Forelimb muscle (tissue), 1 donor: ENCODE results near the gene SRGAP1. TPM values are rescaled to one million over a fixed set of nuclear protein-coding genes. Genes with fewer than 3 reads are reported as not detected.
A peak's percentile ranks its signal among the peaks of the same experiment; 100 is the strongest.
"Not testable (repeated sequence)": the region's sequence is repeated elsewhere in the genome, so short reads cannot be mapped to it uniquely, and the experiment has no call there.

ENCODE experiments used
- DNase-seq: peaks from one replicate; pipeline ENCODE4 v3.0.0-alpha.2; 2013; ENCODE audit warnings: low read depth
- polyA plus RNA-seq: library from polyadenylated mRNA; unstranded; fragments of 120-200 nt; gene quantifications from one replicate; pipeline ENCODE4 v1.2.1, GENCODE V29; 2013; ENCODE audit not compliant: insufficient read length

SRGAP1 gene
- polyA plus RNA-seq, 1 donor = 5.9 TPM

DNA sequence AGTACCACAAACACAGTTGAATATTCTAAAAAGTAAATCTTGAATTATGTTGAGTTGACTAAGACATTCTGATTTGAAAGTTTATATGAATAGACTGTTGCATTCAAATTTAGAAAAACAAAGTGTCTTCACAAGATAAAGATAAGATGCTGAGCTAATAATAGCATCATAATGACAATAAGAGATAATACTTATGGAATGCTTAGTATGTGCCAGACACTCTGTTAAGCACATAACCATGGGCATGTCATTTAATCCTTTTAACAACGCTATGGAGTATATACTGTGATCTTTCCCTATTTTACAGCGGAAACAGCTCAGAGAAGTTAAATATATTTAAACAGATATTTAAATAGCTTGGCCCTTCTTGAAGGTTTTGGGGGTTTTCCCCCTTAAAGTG lies 163.4 kb downstream of the SRGAP1 start:
- no peak for DNase-seq

DNA sequence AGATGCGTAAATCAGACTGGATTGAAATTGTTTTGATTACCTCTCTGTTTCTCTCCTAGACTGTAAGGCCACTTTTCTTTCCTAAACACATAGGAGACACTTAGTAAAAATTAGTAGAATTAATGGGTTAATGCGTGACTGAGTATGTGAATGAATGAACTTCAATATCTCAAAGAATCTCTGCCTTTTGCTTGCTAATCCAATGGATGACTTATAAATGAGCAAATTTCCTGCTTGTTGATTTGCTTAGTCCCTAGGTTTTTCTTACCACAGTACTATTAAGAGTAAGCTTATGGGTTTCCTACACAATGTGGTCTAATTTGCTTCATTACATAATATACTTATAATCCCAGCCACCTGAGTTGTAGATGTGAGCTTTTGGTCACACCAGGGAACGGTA lies 164.1 kb downstream of the SRGAP1 start:
- DNase-seq = no peak

DNA sequence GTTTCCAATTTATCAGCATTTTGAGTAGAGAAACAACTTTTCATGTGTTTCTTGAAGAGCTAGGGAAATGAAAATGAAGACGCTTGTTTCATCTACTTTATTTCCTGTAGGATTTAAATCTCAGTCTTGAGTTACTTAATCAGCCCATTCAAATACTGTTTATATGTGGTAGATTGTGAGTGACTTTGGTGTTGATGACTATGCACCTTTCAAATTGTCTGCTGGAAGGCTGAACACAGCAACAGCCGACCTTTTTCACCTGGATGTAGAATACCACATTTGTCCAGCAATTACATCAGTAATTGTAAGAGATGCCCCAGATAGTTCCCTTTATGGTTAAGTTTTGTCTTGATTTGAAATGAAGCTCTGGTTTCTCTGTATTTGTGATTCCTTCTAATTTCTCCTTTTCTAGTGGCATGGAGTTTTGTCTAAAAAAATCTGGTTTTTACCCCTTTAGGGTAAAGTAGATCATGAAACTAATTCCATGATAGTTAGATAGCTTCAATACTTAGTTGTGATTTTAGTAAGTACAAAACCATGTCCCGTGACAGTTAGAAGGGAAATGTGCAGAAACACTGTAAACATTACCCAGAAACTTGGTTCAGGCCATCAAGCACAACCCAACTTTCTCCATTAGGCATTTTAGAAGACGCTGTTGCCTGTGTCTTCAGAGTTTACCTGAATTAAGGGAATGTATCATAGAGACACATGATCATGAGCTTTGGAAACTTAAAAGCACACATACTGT lies 165.0 kb downstream of the SRGAP1 start:
- no peak for DNase-seq

DNA sequence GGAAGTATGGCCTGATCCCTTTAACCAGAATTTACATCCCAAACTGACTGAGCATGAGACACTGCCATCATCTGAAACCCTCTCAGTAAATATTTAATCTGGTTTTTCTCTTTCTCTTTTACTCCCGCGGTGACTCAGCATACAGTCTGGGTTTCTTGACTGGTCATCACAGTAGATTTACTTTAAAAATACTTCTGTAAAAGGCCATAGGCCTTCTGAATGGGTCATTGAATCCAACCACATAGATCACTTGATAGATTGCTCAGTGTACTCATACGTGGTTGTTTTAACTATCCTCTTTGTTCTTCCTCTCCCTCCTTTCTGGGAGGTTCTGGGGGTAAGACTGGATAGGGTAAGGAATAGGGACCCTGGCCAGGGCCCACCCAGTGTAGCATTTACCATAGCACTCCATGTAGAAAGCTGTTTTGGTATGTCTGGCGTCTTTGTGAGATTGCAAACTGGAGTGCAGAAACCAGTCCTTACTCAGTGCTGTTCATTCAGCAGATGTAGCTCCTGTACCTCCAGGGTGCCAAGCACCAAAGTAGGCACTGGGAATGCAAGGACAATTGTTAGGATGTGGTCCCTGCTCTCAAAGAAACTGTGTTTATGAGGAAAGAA lies 165.7 kb downstream of the SRGAP1 start:
- no peak for DNase-seq

DNA sequence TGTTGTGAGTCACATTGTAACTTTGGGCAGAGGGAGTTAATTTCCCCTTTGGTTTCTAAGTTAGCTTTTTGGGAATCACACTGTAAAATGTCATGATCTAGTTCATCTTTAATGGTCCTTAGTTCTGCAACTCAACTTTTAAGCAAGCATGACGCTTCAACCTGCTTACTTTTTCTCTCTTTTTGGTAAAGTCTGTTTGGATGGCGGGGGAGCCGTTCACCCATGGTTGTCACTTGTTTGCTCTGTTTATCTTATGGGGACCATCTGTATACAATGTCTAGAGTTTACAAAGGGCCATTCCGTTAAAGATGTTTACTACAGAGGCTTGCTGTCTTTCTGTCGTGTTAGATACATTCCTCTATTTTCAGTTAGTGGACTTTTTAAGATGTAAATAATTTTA lies 172.0 kb downstream of the SRGAP1 start:
- no peak for DNase-seq

DNA sequence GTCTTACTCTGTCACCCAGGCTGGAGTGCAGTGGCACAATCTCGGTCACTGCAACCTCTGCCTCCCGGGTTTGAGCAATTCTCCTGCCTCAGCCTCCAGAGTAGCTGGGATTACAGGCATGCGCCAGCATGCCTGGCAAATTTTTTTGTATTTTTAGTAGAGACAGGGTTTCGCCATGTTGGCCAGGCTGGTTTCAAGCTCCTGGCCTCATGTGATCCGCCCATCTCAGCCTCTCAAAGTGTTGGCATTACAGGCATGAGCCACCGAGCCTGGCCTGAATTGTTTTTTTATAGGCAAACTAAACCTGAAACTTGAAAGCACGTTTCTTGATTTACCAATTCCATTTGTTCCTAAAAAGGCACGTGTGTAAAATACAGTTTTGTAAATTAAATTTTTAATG lies 173.6 kb downstream of the SRGAP1 start:
- DNase-seq = not testable (repeated sequence)

DNA sequence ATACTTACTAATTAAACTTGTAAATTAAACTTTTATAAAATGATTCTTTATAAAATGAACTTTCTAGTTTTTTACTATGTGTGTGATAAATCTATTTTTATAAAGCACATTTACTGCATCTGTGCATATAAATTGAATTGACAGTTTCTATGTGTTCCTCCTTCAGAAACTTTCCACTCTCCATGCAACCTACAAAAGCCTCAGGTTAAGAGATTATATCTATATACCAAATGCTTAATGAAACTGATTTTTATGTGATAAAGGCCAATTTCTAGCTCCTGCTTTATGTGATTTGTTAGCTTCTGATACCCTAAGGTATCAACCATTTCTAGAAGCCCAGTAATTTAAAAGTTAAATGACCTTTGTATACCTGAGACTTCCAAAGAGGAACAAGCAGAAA lies 174.0 kb downstream of the SRGAP1 start:
- no peak for DNase-seq

DNA sequence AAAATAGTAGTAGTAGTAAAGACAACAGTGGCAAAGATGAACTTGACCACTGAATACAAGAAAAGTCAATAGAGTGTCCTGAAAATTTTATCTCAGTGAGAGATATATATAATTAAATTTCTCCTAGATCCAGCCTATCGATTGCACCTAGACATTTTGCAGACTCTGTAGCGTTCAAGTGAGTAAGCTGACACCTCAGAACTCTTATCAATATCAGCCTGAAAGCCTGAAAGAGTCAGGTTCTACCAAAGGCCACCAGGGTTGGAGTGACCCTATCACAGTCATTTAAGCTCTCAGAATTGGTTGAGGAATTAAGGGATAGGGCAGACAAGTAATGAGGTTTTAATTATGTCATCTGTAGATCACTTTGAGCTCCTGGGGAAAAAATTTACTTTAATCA lies 174.6 kb downstream of the SRGAP1 start:
- no peak for DNase-seq

DNA sequence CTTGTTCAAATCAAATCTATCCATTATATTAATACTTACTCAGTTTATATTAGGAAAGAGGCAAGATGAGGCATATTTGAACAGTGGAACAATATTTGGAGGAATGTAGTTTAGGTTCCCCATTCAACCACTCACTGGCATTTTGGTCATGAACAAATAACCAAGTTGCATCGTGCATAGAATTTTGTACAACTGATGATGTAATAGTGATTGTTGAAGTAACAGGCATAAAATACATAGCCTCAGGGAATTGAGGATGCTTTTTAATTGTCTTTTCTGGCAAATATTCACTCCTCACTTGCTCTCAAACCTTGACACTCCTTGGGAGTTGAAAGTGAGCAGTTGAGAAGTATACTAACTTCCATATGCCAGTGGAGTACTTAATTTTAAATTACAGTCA lies 175.2 kb downstream of the SRGAP1 start:
- DNase-seq = no peak

DNA sequence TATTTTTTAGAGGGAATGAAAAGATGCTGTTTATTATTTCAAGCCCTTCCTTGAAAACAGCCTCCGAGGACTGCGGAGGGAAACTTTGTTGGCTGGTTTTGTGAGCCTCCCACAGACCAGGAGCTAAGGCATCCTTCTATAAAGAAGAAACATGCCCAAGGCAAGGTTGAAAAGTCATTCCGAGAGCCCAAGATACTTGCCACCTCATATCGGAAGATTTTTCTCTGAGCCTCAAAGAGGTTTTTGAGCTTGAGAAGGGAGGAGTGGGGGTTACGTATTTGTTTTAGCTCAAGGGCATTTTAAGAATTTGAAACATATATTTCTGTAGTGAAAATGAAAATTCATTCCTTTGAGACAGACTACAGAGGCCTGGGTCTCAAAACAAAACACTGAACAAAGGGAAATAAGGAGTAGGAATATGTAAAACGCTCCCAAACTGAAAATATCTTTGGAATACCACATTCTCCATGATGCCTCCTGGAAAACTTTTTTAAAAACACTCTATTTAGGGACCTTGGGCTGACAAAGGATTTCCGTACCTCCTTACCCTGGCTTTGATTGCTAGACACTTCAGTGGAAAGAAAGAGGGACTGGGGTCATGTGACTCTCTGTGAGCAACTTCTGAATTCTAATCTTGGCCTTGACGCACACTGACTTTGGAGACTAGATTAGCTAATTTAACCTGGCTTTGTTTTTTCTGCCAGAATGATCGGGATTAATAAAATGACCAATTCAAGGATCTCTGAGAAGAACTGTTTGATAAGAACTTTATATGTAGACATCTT lies 180.9 kb downstream of the SRGAP1 start:
- DNase-seq = no peak

DNA sequence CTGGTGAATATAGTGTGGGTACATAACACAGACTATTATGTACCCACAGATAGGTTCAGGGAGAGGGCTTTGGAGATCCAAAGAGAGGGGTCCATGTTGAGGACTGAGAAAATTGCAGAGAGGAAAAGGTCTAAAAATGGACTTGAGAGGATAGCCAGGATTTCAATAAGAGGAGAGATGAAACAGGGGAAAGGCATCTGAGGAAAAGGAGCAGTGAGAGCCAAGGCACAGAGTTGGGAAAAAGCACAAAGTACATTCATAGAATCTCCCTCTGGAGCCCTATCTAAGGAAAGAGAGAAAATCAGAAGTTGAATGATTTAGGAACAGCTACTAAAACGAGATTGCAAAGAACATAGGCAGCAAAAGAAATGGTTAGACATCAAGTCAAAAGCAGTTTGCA lies 182.8 kb downstream of the SRGAP1 start:
- DNase-seq = no peak

DNA sequence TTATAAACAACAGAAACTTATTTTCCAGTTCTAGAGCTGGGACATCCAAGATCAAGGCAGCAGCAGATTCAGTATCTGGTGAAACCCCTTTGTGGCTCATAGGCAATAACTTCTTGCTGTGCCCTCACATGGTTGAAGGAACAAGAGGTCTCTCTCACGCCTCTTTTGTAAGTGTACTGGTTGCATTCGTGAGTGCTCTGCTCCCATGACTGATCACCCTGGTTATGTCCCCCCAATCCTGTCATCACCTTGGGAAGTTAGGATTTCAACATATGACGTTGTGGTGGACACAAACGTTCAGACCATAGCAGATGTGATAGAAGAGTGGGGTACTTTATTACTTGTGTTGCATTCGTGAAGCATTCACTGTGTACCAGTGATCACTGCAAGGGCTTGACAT lies 184.0 kb downstream of the SRGAP1 start:
- DNase-seq = no peak

DNA sequence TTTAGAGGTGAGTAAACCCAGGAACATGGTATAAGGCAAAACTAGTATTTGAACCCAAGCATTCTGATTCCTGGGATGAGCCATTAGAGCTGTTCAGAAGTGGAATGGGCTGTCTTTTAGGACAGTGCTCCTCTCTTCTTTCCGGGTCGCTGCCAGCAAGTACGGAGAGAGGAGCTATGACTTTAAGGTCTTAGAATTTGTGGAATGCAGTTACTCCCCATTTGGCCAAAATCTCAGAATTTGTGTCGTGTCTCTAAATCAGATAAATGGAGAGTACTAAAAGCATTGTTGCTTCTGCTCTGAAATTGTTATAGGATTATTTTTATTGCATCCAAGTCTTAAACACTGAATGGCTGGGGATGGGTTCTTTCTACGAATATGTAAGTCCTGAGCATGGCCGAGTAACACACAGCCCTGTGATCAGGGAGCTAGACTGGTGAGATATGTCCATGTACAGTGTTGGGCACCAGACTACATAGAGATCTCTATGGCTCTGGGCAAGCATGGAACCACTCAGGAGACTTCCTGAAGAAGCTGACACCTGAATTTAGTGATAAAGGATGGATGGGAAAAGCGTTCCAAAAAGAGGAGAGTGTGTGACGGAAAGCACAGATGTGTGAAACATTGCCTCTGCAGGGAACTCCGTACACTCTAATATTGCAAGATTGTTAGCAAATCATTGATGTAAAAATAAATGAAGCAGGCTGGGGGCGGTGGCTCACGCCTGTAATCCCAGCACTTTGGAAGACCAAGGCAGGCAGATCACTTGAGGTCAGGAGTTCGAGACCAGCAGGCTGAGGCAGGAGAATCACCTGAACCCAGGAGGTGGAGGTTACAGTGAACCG lies 184.7 kb downstream of the SRGAP1 start:
- no peak for DNase-seq

DNA sequence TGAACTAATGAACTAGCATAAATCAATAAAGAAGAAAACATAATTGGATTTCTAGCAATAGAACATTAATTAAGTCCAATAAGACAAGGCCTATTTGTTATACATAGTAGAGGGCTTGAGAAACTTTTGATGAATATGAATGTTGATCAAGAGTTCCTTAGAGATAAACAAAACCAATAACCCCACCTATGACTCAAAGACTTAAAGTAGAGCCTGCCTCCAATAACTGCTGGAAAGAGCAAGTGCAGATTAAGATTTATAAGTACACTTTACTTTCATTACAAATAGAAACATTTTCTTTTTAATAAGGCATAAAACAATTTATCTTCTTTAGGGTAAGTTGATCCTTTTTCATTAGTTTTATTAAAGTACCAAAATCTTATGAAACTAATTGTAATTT lies 185.7 kb downstream of the SRGAP1 start:
- no peak for DNase-seq

DNA sequence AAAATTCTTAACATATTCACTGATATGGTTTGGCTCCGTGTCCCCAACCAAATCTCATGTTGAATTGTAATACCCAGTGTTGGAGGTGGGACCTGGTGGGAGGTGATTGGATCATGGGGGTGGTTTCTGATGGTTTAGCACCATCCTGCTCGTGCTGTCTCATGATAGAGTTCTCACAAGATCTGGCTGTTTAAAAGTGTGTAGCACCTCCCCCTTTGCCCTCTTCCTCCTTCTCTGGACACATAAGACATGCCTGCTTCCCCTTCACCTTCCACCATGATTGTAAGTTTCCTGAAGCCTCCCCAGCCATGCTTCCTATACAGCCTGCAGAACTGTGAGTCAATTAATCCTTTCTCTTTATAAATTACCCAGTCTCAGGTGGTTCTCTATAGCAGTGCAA lies 189.6 kb downstream of the SRGAP1 start:
- not testable (repeated sequence) for DNase-seq

DNA sequence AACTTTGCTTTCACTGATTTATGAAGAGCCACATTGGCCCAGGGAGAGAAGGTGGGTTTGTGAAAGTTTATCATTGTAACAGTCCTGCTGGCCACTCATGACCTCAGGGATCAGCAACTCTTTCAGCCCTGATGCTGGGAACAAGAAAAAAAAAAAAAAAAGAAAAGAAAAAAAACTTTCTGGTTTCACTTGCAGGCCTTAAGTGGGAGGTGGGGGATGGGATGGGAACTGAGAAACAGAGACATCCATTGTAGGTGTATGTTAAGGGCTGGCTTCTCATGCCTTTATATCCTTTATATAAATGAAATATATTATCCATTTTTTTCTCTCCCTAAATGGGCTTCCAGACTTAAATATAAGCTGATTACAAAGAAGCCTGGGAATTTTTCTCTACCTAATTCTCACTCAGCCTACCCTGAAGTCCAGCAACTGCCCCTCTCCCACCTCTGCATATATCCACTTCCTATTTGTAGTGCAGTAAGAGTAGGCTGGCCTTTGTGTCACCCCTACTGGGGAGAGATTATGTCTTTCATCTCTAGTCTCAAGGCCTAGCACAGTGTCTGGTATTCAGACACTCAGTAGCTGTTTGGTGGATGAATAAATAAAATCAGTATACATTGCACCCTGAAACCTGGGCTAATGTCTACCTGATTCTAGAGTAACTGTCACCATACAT lies 190.5 kb downstream of the SRGAP1 start:
- no peak for DNase-seq

DNA sequence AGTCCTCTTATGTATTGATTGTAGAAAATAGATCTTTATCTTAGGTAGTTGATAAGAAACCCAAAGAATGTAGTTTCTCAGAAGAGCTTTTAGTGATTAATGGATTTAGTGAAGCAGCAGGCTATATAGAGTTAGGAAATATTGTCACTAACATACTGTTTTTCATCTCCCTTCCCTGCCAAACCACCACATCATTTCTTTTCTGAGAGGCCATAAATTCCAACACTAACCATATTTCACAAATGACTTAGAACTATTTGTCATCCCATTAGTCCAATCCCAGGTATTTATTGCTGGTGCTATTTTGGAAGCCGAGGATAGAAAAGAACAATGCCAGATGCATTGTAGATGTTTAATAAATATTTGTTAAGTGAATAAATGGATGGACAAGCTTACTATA lies 191.9 kb downstream of the SRGAP1 start:
- DNase-seq = no peak

DNA sequence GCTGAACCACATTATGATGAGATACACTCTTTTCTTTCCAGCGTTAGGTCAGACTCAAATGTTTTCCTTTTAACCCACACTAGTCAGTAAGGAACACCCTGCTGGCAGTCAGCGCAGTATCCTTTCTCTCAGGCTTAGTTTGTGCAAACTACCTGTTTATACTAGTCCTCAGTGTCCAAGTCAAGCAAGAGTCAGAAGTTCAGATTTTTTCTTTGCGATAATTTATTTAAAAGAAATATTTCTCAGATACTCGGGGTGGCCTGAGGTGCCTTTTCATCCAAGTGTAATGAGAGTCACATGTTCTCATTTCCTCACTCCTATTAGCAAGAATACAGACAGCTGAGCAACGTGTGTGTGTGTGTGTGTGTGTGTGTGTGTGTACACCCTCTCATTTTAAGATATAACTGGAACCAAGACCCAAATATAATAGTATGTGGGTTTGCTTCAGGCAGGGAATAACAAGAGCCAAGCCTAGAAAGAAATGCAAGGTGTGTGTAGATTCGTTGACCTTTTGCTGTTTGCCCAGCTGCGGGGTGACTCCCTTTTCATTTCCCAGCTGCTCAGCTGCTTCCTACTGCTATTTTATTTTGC lies 194.9 kb downstream of the SRGAP1 start:
- no peak for DNase-seq

DNA sequence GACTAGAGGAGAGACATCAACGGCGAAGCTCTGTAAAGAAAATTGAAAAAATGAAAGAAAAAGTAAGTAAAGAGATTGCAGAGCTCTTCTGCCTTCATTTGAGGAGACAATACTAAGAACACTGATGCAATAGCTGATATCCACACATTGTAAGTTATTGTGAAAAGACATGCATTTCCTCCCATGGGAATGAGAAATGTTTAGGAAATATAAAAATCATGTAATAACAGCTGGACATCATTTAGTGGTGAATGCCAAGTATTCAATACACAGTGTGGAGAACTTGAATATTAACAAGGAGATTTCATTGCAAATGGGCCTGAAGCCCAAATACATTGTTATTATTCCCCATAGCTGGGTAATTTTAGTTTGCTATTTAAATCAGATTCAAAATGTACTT lies 198.4 kb downstream of the SRGAP1 start:
- peak; percentile 88 for DNase-seq

DNA sequence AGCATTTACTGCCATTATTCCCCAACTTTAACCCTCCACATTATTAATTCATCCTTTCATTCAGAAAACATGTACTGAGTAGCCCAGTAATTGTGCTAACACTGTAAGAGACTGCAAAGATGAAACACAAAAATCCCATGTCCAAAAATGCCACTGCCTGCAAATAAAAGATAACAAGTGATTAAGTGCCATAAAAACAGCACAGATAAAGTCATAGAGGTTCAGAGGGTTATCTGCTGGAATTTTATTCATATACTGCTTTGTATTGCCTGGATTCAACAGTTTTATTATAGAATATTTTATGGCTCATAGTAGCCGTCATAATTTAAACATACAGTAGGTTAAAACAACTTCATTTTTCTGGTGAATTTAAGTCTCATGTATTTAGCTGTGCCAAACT lies 199.7 kb downstream of the SRGAP1 start:
- DNase-seq = no peak

DNA sequence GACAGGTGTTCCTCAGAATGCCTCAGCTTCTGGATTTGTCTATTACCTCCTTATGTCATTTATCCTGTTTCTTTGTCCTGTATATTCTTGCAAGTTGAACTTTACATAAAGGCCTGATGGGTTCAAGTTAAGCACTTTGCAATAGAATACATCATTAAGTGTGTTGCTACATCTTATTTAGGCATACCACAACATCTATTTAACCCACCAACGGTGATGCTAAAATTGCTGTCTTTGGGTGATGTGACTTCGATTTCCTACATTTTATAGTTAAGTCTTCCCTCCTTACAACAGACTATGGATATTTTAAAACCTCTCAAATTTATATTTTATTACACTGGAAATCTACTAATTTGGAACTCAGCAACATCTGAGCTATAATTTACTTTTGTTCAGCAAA lies 206.6 kb downstream of the SRGAP1 start:
- no peak for DNase-seq
